KMS-11 (cell line): Measurements from ENCODE around the gene TBC1D2B.

Source experiments
- H2AFZ ChIP-seq: fragments of 200-600 bp; sonication (generic); 2 replicates; pipeline ENCODE4 v1.6.1; 2016; ENCODE audit warnings: antibody characterized with exemption, mixed run types, low read depth
- H3K27ac ChIP-seq: fragments of 200-600 bp; sonication (generic); 2 replicates; pipeline ENCODE4 v1.6.1; 2016; ENCODE audit warnings: mild to moderate bottlenecking, mixed run types
- H3K27me3 ChIP-seq: fragments of 200-600 bp; sonication (generic); 2 replicates; pipeline ENCODE4 v1.6.1; 2017; ENCODE audit warnings: mild to moderate bottlenecking, low read depth, mixed run types, moderate library complexity; ENCODE audit not compliant: insufficient read depth
- H3K36me3 ChIP-seq: fragments of 200-600 bp; sonication (generic); 2 replicates; pipeline ENCODE4 v1.6.1; 2017; ENCODE audit warnings: mild to moderate bottlenecking, mixed run types; ENCODE audit not compliant: insufficient read depth
- H3K4me1 ChIP-seq: fragments of 200-600 bp; sonication (generic); 2 replicates; pipeline ENCODE4 v1.6.1; 2016; ENCODE audit warnings: mild to moderate bottlenecking, low read depth, mixed run types; ENCODE audit not compliant: poor library complexity, severe bottlenecking
- H3K4me2 ChIP-seq: fragments of 200-600 bp; sonication (generic); 2 replicates; pipeline ENCODE4 v1.7.0; 2016; ENCODE audit warnings: mild to moderate bottlenecking, mixed run types
- H3K4me3 ChIP-seq: fragments of 200-600 bp; sonication (generic); IDR thresholded peaks from 2 replicates; pipeline ENCODE4 v1.6.1; 2017; ENCODE audit warnings: low read depth, low read length, mixed read lengths; ENCODE audit not compliant: insufficient read depth
- H3K79me2 ChIP-seq: fragments of 200-600 bp; sonication (generic); 2 replicates; pipeline ENCODE4 v1.6.1; 2016; ENCODE audit warnings: low read depth, mixed run types; ENCODE audit not compliant: insufficient read depth
- H3K9ac ChIP-seq: fragments of 200-600 bp; sonication (generic); 2 replicates; pipeline ENCODE4 v1.6.1; 2016; ENCODE audit warnings: mild to moderate bottlenecking, mixed run types
- H4K20me1 ChIP-seq: fragments of 200-600 bp; sonication (generic); 2 replicates; pipeline ENCODE4 v1.6.1; 2016; ENCODE audit warnings: mild to moderate bottlenecking, mixed run types; ENCODE audit not compliant: insufficient read depth
- TF ChIP-seq, protein P1 (sequence below): fragments of 200-600 bp; sonication (generic); conservative IDR thresholded peaks from 2 replicates; pipeline ENCODE4 v1.6.1; 2017; ENCODE audit warnings: low read depth, mild to moderate bottlenecking, antibody characterized with exemption, low read length, moderate library complexity, mixed read lengths

The TBC1D2B gene

DNA sequence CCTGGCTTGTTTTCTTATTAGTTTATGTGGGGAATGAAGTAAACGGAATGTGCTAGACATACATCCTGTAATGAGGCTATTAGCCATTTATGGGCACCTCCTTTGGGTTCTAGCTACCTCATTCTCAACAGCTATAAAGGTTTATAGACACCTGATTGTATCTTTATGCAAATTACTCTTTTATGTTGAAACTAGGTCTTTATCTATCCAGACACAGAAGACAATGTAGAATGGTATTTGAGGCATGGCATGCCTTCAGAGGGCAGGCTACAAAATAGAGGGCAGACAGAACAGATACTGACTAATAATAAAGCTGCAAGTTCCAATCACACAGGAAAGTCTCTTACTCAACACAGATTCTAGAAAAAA, 27.1 kb downstream of the TBC1D2B start:
- peak overlapping the region; percentile 24; the same call in 1 of the 2 replicates for H3K27ac ChIP-seq

DNA sequence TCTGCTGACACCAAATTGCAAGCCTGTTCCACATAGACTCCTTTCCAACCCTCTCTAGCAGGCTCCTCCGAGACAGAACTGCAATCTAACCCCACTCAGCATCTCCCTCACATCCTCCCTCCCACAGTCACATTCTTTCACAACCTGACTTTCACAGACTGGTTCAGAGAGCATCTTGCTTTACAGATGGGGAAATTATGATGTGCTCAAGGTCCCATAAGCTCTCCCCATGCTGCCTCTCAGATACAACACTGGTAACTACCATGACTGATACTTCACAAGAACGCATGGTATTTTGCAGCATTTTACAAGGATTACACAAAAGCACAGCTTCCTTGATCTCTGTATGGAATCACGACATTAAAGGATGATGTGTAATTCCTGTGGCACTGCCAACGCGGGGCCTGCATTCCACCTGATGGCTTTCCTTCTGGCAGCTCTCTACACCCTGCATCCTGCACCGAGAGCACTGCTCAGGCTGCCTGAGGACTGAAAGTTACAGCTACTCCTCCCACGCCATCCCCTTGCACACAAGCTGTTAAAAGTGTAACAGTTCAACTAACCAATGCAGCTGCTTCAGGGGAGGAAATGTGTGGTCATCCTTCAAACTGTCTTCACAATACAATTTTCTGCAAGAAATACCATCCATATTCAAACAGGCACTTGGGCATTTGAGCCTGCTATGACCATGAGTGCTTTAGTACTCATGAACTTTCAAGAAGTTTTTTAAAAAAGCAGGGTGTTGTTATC, 27.6 kb downstream of the TBC1D2B start:
- Histone ChIP-seq H3K9ac (no peak overlapping the region), H3K4me2 (no peak overlapping the region)
- TF ChIP-seq, protein P1, sequence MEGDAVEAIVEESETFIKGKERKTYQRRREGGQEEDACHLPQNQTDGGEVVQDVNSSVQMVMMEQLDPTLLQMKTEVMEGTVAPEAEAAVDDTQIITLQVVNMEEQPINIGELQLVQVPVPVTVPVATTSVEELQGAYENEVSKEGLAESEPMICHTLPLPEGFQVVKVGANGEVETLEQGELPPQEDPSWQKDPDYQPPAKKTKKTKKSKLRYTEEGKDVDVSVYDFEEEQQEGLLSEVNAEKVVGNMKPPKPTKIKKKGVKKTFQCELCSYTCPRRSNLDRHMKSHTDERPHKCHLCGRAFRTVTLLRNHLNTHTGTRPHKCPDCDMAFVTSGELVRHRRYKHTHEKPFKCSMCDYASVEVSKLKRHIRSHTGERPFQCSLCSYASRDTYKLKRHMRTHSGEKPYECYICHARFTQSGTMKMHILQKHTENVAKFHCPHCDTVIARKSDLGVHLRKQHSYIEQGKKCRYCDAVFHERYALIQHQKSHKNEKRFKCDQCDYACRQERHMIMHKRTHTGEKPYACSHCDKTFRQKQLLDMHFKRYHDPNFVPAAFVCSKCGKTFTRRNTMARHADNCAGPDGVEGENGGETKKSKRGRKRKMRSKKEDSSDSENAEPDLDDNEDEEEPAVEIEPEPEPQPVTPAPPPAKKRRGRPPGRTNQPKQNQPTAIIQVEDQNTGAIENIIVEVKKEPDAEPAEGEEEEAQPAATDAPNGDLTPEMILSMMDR: no peak

More for the DNA sequence above, 27.1 kb downstream of the TBC1D2B start:
- peaks cover 9% of the 10 kb centered on the region; the same call in 1 of the 2 replicates for H3K79me2 ChIP-seq
- H3K4me1 ChIP-seq: peaks cover 80% of the 10 kb centered on the region
- H3K4me2 ChIP-seq: no peak overlapping the region
- no peaks in the 10 kb centered on the region for H4K20me1 ChIP-seq
- no peak overlapping the region for H3K4me3 ChIP-seq
- TF ChIP-seq, protein P1: no peak
- H2AFZ ChIP-seq: no peak overlapping the region
- H3K27me3 ChIP-seq: no peaks in the 10 kb centered on the region
- no peaks in the 10 kb centered on the region for H3K36me3 ChIP-seq
- no peak overlapping the region for H3K9ac ChIP-seq

DNA sequence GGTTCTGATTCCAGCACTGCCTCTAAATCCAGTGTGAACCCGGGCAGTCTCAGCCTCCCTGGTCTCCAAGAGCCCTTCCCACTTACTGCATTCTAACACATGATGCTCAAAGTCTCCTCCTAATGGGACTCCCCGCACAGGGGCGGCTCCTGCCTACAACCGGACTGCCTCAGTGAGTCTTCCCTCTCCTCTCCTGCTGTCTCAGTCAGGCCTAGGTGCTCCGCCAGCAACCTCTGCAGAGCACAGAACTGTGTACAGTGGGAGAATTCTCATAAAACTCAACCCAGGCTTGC, 28.9 kb downstream of the TBC1D2B start:
- no peaks in the 10 kb centered on the region for H4K20me1 ChIP-seq
- H3K9ac ChIP-seq: no peak overlapping the region
- peaks cover 87% of the 10 kb centered on the region for H3K4me1 ChIP-seq
- H3K4me2 ChIP-seq: no peak overlapping the region
- H3K27me3 ChIP-seq: no peaks in the 10 kb centered on the region
- no peak overlapping the region for H3K27ac ChIP-seq
- TF ChIP-seq, protein P1: no peak
- no peaks in the 10 kb centered on the region for H3K36me3 ChIP-seq
- no peak overlapping the region for H3K4me3 ChIP-seq
- no peaks in the 10 kb centered on the region for H3K79me2 ChIP-seq
- no peak overlapping the region for H2AFZ ChIP-seq

More for the DNA sequence above, 27.6 kb downstream of the TBC1D2B start:
- no peaks in the 10 kb centered on the region for H3K36me3 ChIP-seq
- no peaks in the 10 kb centered on the region for H4K20me1 ChIP-seq
- peaks cover 4% of the 10 kb centered on the region; the same call in 1 of the 2 replicates for H3K79me2 ChIP-seq
- peak overlapping the region; percentile 24; the same call in 1 of the 2 replicates for H3K27ac ChIP-seq
- peaks cover 80% of the 10 kb centered on the region for H3K4me1 ChIP-seq
- no peak overlapping the region for H2AFZ ChIP-seq
- no peak overlapping the region for H3K4me3 ChIP-seq
- H3K27me3 ChIP-seq: no peaks in the 10 kb centered on the region

DNA sequence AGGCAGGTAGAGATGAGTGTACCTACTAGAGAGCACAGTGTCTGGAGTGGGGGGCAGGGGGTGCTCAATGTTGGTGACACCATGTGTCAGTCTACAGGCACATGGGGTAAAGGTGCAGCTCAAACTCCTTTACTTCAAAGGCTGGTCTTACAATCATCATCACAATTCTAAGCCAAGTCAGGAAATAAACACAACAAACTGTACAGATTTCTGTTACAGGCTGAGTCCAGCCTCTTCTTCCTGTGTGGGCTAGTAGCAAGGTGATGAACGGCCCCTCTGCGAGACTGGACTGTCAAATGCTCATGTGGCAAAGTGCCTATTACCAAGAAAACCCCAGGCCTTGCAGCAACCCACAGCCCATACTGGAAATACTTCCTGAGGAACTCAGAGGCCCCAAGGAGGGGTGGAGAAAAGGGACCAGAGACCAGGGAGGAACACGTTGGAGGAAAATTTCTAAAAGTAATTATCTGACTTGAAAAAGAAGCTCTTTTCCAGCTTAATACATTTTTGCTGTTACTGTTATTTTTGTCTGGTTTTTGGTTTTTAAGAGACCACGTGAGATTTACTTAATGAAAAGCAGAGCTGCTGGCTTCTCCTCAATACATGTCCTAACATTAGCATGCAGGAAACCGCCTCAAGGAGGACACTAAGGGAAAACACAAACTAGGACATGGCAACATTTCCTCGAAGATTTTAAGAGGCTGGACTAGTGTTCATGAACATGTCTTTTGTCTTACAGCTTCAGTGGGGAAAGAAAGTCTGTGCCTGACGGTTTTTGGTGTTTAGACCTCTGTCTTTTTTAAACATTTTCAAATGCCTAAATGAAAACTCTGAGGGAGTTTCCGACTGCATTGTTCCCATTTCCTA, 29.5 kb downstream of the TBC1D2B start:
- no peaks in the 10 kb centered on the region for H4K20me1 ChIP-seq
- no peak overlapping the region for H2AFZ ChIP-seq
- no peaks in the 10 kb centered on the region for H3K27me3 ChIP-seq
- peak overlapping the region; percentile 37; the same call in 1 of the 2 replicates for H3K27ac ChIP-seq
- H3K79me2 ChIP-seq: no peaks in the 10 kb centered on the region
- no peaks in the 10 kb centered on the region for H3K36me3 ChIP-seq
- peak overlapping the region; percentile 98; the same call in 1 of the 2 replicates for H3K4me2 ChIP-seq
- TF ChIP-seq, protein P1: no peak
- no peak overlapping the region for H3K9ac ChIP-seq
- H3K4me1 ChIP-seq: peaks cover 92% of the 10 kb centered on the region
- H3K4me3 ChIP-seq: no peak overlapping the region
